ENCODE measurements around the gene SETX. TPM values are rescaled to one million over a fixed set of nuclear protein-coding genes. Genes with fewer than 3 reads are reported as not detected.
A peak's percentile ranks its signal among the peaks of the same experiment; 100 is the strongest.

SETX gene
- total RNA-seq, 1 donor from 2014 or later, result 47.5 TPM

GRCh38 chr9:132364068-132364467, 9.3 kb upstream of the SETX start:
- H3K27me3 ChIP-seq (ENCODE audit: control insufficient read depth in 3 of 3, insufficient read depth in 3 of 3, low read length in 3 of 3), result no peaks in the 10 kb centered on the region

GRCh38 chr9:132357764-132358163, 3.0 kb upstream of the SETX start:
- H3K9me3 ChIP-seq (ENCODE audit: control insufficient read depth in 3 of 3, low read length in 3 of 3), result no peaks in the 10 kb centered on the region
- no peak overlapping the region for H3K27ac ChIP-seq (ENCODE audit: low read depth, low read length)
- H3K36me3 ChIP-seq (ENCODE audit: control insufficient read depth in 3 of 3, insufficient read depth in 3 of 3, low read length in 3 of 3), result peaks cover 3 to 5% (median 3%) of the 10 kb centered on the region in 3 donors
- no peak overlapping the region for H3K9ac ChIP-seq (ENCODE audit: low read depth in 1 of 3, low read length in 3 of 3)
- H3K4me1 ChIP-seq (ENCODE audit: control insufficient read depth in 3 of 3, insufficient read depth in 3 of 3, low read length in 3 of 3), result peaks cover 12 to 15% (median 13%) of the 10 kb centered on the region in 3 donors
- no peak overlapping the region for H3K4me3 ChIP-seq (ENCODE audit: low read length in 3 of 3)
- H3K27me3 ChIP-seq (ENCODE audit: control insufficient read depth in 3 of 3, insufficient read depth in 3 of 3, low read length in 3 of 3), result no peaks in the 10 kb centered on the region

More at GRCh38 chr9:132364068-132364467, 9.3 kb upstream of the SETX start:
- Histone ChIP-seq H3K4me3 (ENCODE audit: low read length in 3 of 3) (no peak overlapping the region), H3K9me3 (ENCODE audit: control insufficient read depth in 3 of 3, low read length in 3 of 3) (no peaks in the 10 kb centered on the region), H3K4me1 (ENCODE audit: control insufficient read depth in 3 of 3, insufficient read depth in 3 of 3, low read length in 3 of 3) (no peaks in the 10 kb centered on the region), H3K9ac (ENCODE audit: low read depth in 1 of 3, low read length in 3 of 3) (no peak overlapping the region), H3K36me3 (ENCODE audit: control insufficient read depth in 3 of 3, insufficient read depth in 3 of 3, low read length in 3 of 3) (no peaks in the 10 kb centered on the region), H3K27ac (ENCODE audit: low read depth, low read length) (no peak overlapping the region)

GRCh38 chr9:132356324-132356924, 1.6 kb upstream of the SETX start:
- no peak overlapping the region for H3K9ac ChIP-seq (ENCODE audit: low read depth in 1 of 3, low read length in 3 of 3)
- H3K4me3 ChIP-seq (ENCODE audit: low read length in 3 of 3), result no peak overlapping the region
- H3K36me3 ChIP-seq (ENCODE audit: control insufficient read depth in 3 of 3, insufficient read depth in 3 of 3, low read length in 3 of 3), result peaks cover 4 to 15% (median 13%) of the 10 kb centered on the region in 3 donors
- peaks cover 15 to 28% (median 25%) of the 10 kb centered on the region in 3 donors for H3K4me1 ChIP-seq (ENCODE audit: control insufficient read depth in 3 of 3, insufficient read depth in 3 of 3, low read length in 3 of 3)
- no peaks in the 10 kb centered on the region for H3K27me3 ChIP-seq (ENCODE audit: control insufficient read depth in 3 of 3, insufficient read depth in 3 of 3, low read length in 3 of 3)
- no peaks in the 10 kb centered on the region for H3K9me3 ChIP-seq (ENCODE audit: control insufficient read depth in 3 of 3, low read length in 3 of 3)
- no peak overlapping the region for H3K27ac ChIP-seq (ENCODE audit: low read depth, low read length)

- Histone ChIP-seq H3K27ac (ENCODE audit: low read depth, low read length) (no peak overlapping the region), H3K4me3 (ENCODE audit: low read length in 3 of 3) (no peak overlapping the region), H3K9me3 (ENCODE audit: control insufficient read depth in 3 of 3, low read length in 3 of 3) (no peaks in the 10 kb centered on the region), H3K27me3 (ENCODE audit: control insufficient read depth in 3 of 3, insufficient read depth in 3 of 3, low read length in 3 of 3) (no peaks in the 10 kb centered on the region), H3K9ac (ENCODE audit: low read depth in 1 of 3, low read length in 3 of 3) (no peak overlapping the region), H3K4me1 (ENCODE audit: control insufficient read depth in 3 of 3, insufficient read depth in 3 of 3, low read length in 3 of 3) (peaks cover 27 to 50% (median 27%) of the 10 kb centered on the region in 3 donors), H3K36me3 (ENCODE audit: control insufficient read depth in 3 of 3, insufficient read depth in 3 of 3, low read length in 3 of 3) (peaks cover 4 to 34% (median 34%) of the 10 kb centered on the region in 3 donors)
Measured at GRCh38 chr9:132351404-132352045, 3.3 kb downstream of the SETX start.

GRCh38 chr9:132350861-132351315, 3.9 kb downstream of the SETX start:
- peaks cover 4 to 39% (median 38%) of the 10 kb centered on the region in 3 donors for H3K36me3 ChIP-seq (ENCODE audit: control insufficient read depth in 3 of 3, insufficient read depth in 3 of 3, low read length in 3 of 3)

GRCh38 chr9:132348676-132349075, 6.1 kb downstream of the SETX start:
- no peaks in the 10 kb centered on the region for H3K27me3 ChIP-seq (ENCODE audit: control insufficient read depth in 3 of 3, insufficient read depth in 3 of 3, low read length in 3 of 3)
- H3K4me3 ChIP-seq (ENCODE audit: low read length in 3 of 3), result no peak overlapping the region
- peak overlapping the region; percentile 54 for H3K27ac ChIP-seq (ENCODE audit: low read depth, low read length)
- H3K9ac ChIP-seq (ENCODE audit: low read depth in 1 of 3, low read length in 3 of 3), result no peak overlapping the region
- H3K36me3 ChIP-seq (ENCODE audit: control insufficient read depth in 3 of 3, insufficient read depth in 3 of 3, low read length in 3 of 3), result peaks cover 18 to 56% (median 50%) of the 10 kb centered on the region in 3 donors
- H3K4me1 ChIP-seq (ENCODE audit: control insufficient read depth in 3 of 3, insufficient read depth in 3 of 3, low read length in 3 of 3), result peaks cover 22 to 45% (median 22%) of the 10 kb centered on the region in 3 donors
- no peaks in the 10 kb centered on the region for H3K9me3 ChIP-seq (ENCODE audit: control insufficient read depth in 3 of 3, low read length in 3 of 3)

More at GRCh38 chr9:132350861-132351315, 3.9 kb downstream of the SETX start:
- Histone ChIP-seq H3K27me3 (ENCODE audit: control insufficient read depth in 3 of 3, insufficient read depth in 3 of 3, low read length in 3 of 3) (no peaks in the 10 kb centered on the region), H3K4me1 (ENCODE audit: control insufficient read depth in 3 of 3, insufficient read depth in 3 of 3, low read length in 3 of 3) (peaks cover 27 to 51% (median 27%) of the 10 kb centered on the region in 3 donors), H3K4me3 (ENCODE audit: low read length in 3 of 3) (peak overlapping the region in 2 of 3 donors; percentile 17 to 24), H3K9ac (ENCODE audit: low read depth in 1 of 3, low read length in 3 of 3) (no peak overlapping the region), H3K27ac (ENCODE audit: low read depth, low read length) (no peak overlapping the region), H3K9me3 (ENCODE audit: control insufficient read depth in 3 of 3, low read length in 3 of 3) (no peaks in the 10 kb centered on the region)

GRCh38 chr9:132346177-132346576, 8.6 kb downstream of the SETX start:
- Histone ChIP-seq H3K9ac (ENCODE audit: low read depth in 1 of 3, low read length in 3 of 3) (peak overlapping the region in 1 of 3 donors; percentile 7), H3K36me3 (ENCODE audit: control insufficient read depth in 3 of 3, insufficient read depth in 3 of 3, low read length in 3 of 3) (peaks cover 27 to 62% (median 60%) of the 10 kb centered on the region in 3 donors), H3K27ac (ENCODE audit: low read depth, low read length) (peak overlapping the region; percentile 31), H3K4me3 (ENCODE audit: low read length in 3 of 3) (no peak overlapping the region), H3K4me1 (ENCODE audit: control insufficient read depth in 3 of 3, insufficient read depth in 3 of 3, low read length in 3 of 3) (peaks cover 0 to 21% (median 14%) of the 10 kb centered on the region in 3 donors), H3K27me3 (ENCODE audit: control insufficient read depth in 3 of 3, insufficient read depth in 3 of 3, low read length in 3 of 3) (no peaks in the 10 kb centered on the region), H3K9me3 (ENCODE audit: control insufficient read depth in 3 of 3, low read length in 3 of 3) (no peaks in the 10 kb centered on the region)

- H3K4me1 ChIP-seq (ENCODE audit: control insufficient read depth in 3 of 3, insufficient read depth in 3 of 3, low read length in 3 of 3), result peaks cover 0 to 2% (median 0%) of the 10 kb centered on the region in 3 donors
- H3K4me3 ChIP-seq (ENCODE audit: low read length in 3 of 3), result no peak overlapping the region
- no peaks in the 10 kb centered on the region for H3K9me3 ChIP-seq (ENCODE audit: control insufficient read depth in 3 of 3, low read length in 3 of 3)
- H3K36me3 ChIP-seq (ENCODE audit: control insufficient read depth in 3 of 3, insufficient read depth in 3 of 3, low read length in 3 of 3), result peaks cover 36 to 72% (median 67%) of the 10 kb centered on the region in 3 donors
- no peaks in the 10 kb centered on the region for H3K27me3 ChIP-seq (ENCODE audit: control insufficient read depth in 3 of 3, insufficient read depth in 3 of 3, low read length in 3 of 3)
- no peak overlapping the region for H3K27ac ChIP-seq (ENCODE audit: low read depth, low read length)
- no peak overlapping the region for H3K9ac ChIP-seq (ENCODE audit: low read depth in 1 of 3, low read length in 3 of 3)
Measured at GRCh38 chr9:132341177-132341840, 13.5 kb downstream of the SETX start.

- Histone ChIP-seq H3K36me3 (ENCODE audit: control insufficient read depth in 3 of 3, insufficient read depth in 3 of 3, low read length in 3 of 3) (peaks cover 30 to 78% (median 62%) of the 10 kb centered on the region in 3 donors), H3K9ac (ENCODE audit: low read depth in 1 of 3, low read length in 3 of 3) (no peak overlapping the region), H3K9me3 (ENCODE audit: control insufficient read depth in 3 of 3, low read length in 3 of 3) (no peaks in the 10 kb centered on the region), H3K27ac (ENCODE audit: low read depth, low read length) (no peak overlapping the region), H3K4me3 (ENCODE audit: low read length in 3 of 3) (no peak overlapping the region), H3K27me3 (ENCODE audit: control insufficient read depth in 3 of 3, insufficient read depth in 3 of 3, low read length in 3 of 3) (no peaks in the 10 kb centered on the region), H3K4me1 (ENCODE audit: control insufficient read depth in 3 of 3, insufficient read depth in 3 of 3, low read length in 3 of 3) (peaks cover 0 to 5% (median 0%) of the 10 kb centered on the region in 3 donors)
Measured at GRCh38 chr9:132334364-132334763, 20.4 kb downstream of the SETX start.

Data from skeletal muscle tissue (tissue), 4 donors.